Left ventricle myocardium inferior (tissue), 1 donor: ENCODE data around the gene SOCS2. TPM values are rescaled to one million over a fixed set of nuclear protein-coding genes. Genes with fewer than 3 reads are reported as not detected.

ENCODE experiments used
- DNase-seq: peaks from one replicate; pipeline ENCODE4 v3.0.0-alpha.2; 2020
- H3K27ac ChIP-seq: fragments of 200-600 bp; replicated peaks from 2 replicates; pipeline ENCODE4 v1.8.0; 2021
- H3K27me3 ChIP-seq: fragments of 200-600 bp; 2 replicates; pipeline ENCODE4 v1.8.0; 2021; ENCODE audit warnings: low read depth
- H3K36me3 ChIP-seq: fragments of 200-600 bp; 2 replicates; pipeline ENCODE4 v1.8.0; 2021
- H3K4me1 ChIP-seq: fragments of 200-600 bp; 2 replicates; pipeline ENCODE4 v1.8.0; 2021
- H3K4me3 ChIP-seq: fragments of 200-600 bp; 2 replicates; pipeline ENCODE4 v1.8.0; 2021; ENCODE audit warnings: mild to moderate bottlenecking, moderate library complexity
- H3K9me3 ChIP-seq: fragments of 200-600 bp; replicated peaks from 2 replicates; pipeline ENCODE4 v1.8.0; 2021
- CTCF ChIP-seq: fragments of 200-600 bp; IDR thresholded peaks from 2 replicates; pipeline ENCODE4 v1.8.0; 2021; ENCODE audit warnings: antibody characterized with exemption, mild to moderate bottlenecking, borderline replicate concordance
- intact Hi-C: fragments of 100-400 bp; cut with micrococcal nuclease; formaldehyde crosslinking; loops from one replicate; pipeline ENCODE4 v1.11.0; 2022
- total RNA-seq: library from RNA; stranded (reverse); fragmentation: NEBNext Ultra II Directional; extraction: Animal tissue kit (Norgen Biotek cat#: 25700); gene quantifications from one replicate; pipeline ENCODE4 v1.2.1, GENCODE V29; 2021
- donor health status: DM: no; HTN: yes; CAD: no; lungs with severe emphysema.

SOCS2 gene
- total RNA-seq, 1 donor from 2014 or later, result 16.6 TPM

- Histone ChIP-seq H3K27ac (peak overlapping the region; percentile 97), H3K27me3 (no peaks in the 10 kb centered on the region), H3K36me3 (peaks cover 7% of the 10 kb centered on the region), H3K9me3 (no peaks in the 10 kb centered on the region), H3K4me1 (peaks cover 88% of the 10 kb centered on the region), H3K4me3 (peak overlapping the region; percentile 87)
- no peak for DNase-seq
- intact Hi-C loops, result loop anchor here (2.0 to 5.0 kb wide), 2 partner anchors 19 to 169 kb away; no protein-coding TSS in a partner anchor
- no peak for TF ChIP-seq CTCF
Measured at GRCh38 chr12:93573552-93574223, 1.2 kb downstream of the SOCS2 start.

- DNase-seq, result no peak
- no peak overlapping the region for H3K27ac ChIP-seq
- peaks cover 81% of the 10 kb centered on the region for H3K4me1 ChIP-seq
- TF ChIP-seq CTCF, result no peak
- H3K27me3 ChIP-seq, result no peaks in the 10 kb centered on the region
- intact Hi-C loops, result no loop called here
- H3K9me3 ChIP-seq, result no peaks in the 10 kb centered on the region
- peaks cover 25% of the 10 kb centered on the region for H3K36me3 ChIP-seq
- H3K4me3 ChIP-seq, result no peak overlapping the region
Measured at GRCh38 chr12:93577222-93577621, 4.7 kb downstream of the SOCS2 start.

- intact Hi-C loops, result no loop called here
- no peak for DNase-seq
- Histone ChIP-seq H3K9me3 (no peaks in the 10 kb centered on the region), H3K27me3 (no peaks in the 10 kb centered on the region), H3K4me3 (no peak overlapping the region), H3K27ac (peak overlapping the region; percentile 17), H3K36me3 (peaks cover 25% of the 10 kb centered on the region), H3K4me1 (peaks cover 71% of the 10 kb centered on the region)
- no peak for TF ChIP-seq CTCF
Measured at GRCh38 chr12:93578221-93578620, 5.7 kb downstream of the SOCS2 start.

GRCh38 chr12:93580682-93581081, 8.2 kb downstream of the SOCS2 start:
- Histone ChIP-seq H3K9me3 (no peaks in the 10 kb centered on the region), H3K36me3 (peaks cover 19% of the 10 kb centered on the region), H3K27me3 (no peaks in the 10 kb centered on the region), H3K4me1 (peaks cover 46% of the 10 kb centered on the region), H3K27ac (no peak overlapping the region), H3K4me3 (no peak overlapping the region)
- TF ChIP-seq CTCF, result no peak
- no peak for DNase-seq
- intact Hi-C loops, result no loop called here

- H3K36me3 ChIP-seq, result peaks cover 18% of the 10 kb centered on the region
- no peak for DNase-seq
- intact Hi-C loops, result no loop called here
- no peaks in the 10 kb centered on the region for H3K9me3 ChIP-seq
- H3K4me1 ChIP-seq, result peaks cover 39% of the 10 kb centered on the region
- no peak overlapping the region for H3K27ac ChIP-seq
- H3K27me3 ChIP-seq, result no peaks in the 10 kb centered on the region
- H3K4me3 ChIP-seq, result no peak overlapping the region
- TF ChIP-seq CTCF, result no peak
Measured at GRCh38 chr12:93581370-93581769, 8.9 kb downstream of the SOCS2 start.
